22Rv1 (cell line): ENCODE measurements around the gene ATP6V0D1.

Source experiments
- ZFX ChIP-seq: fragments of 450-650 bp; IDR thresholded peaks from 2 replicates; pipeline ENCODE4 v1.6.1; 2017; ENCODE audit warnings: antibody characterized with exemption, borderline replicate concordance
- TF ChIP-seq, protein P1 (sequence below): fragments of 450-650 bp; IDR thresholded peaks from 2 replicates; pipeline ENCODE4 v1.5.1; 2017; ENCODE audit warnings: mild to moderate bottlenecking

- TF ChIP-seq, protein P1, sequence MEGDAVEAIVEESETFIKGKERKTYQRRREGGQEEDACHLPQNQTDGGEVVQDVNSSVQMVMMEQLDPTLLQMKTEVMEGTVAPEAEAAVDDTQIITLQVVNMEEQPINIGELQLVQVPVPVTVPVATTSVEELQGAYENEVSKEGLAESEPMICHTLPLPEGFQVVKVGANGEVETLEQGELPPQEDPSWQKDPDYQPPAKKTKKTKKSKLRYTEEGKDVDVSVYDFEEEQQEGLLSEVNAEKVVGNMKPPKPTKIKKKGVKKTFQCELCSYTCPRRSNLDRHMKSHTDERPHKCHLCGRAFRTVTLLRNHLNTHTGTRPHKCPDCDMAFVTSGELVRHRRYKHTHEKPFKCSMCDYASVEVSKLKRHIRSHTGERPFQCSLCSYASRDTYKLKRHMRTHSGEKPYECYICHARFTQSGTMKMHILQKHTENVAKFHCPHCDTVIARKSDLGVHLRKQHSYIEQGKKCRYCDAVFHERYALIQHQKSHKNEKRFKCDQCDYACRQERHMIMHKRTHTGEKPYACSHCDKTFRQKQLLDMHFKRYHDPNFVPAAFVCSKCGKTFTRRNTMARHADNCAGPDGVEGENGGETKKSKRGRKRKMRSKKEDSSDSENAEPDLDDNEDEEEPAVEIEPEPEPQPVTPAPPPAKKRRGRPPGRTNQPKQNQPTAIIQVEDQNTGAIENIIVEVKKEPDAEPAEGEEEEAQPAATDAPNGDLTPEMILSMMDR, result peak; percentile 65
- no peak for TF ChIP-seq ZFX
Measured at GRCh38 chr16:67430977-67431774, 49.8 kb downstream of the ATP6V0D1 start, which contains the start of gene HSD11B2.
